GM18868 (cell line): ENCODE results near the gene CCDC158.
"Not testable (repeated sequence)": the region's sequence is repeated elsewhere in the genome, so short reads cannot be mapped to it uniquely, and the experiment has no call there.

ENCODE experiments used
- ATAC-seq: cut with Tn5 transposase; IDR thresholded peaks from one replicate; pipeline ENCODE4 v1.9.1; 2021; ENCODE audit warnings: mild to moderate bottlenecking, moderate library complexity; ENCODE audit not compliant: unreplicated experiment

CCDC158 gene

GRCh38 chr4:76313547-76313946 is 107.4 kb downstream of the CCDC158 start:
- no peak for ATAC-seq

GRCh38 chr4:76312457-76312856 is 108.5 kb downstream of the CCDC158 start:
- ATAC-seq = no peak

- ATAC-seq = no peak
Observed at GRCh38 chr4:76311896-76312331, 109.0 kb downstream of the CCDC158 start.

- ATAC-seq = no peak
Observed at GRCh38 chr4:76310683-76311082, 110.3 kb downstream of the CCDC158 start.

GRCh38 chr4:76309939-76310550 is 110.9 kb downstream of the CCDC158 start:
- ATAC-seq = no peak

GRCh38 chr4:76308548-76308947 is 112.4 kb downstream of the CCDC158 start:
- ATAC-seq = no peak

GRCh38 chr4:76307660-76308014 is 113.3 kb downstream of the CCDC158 start:
- ATAC-seq = no peak

- no peak for ATAC-seq
Observed at GRCh38 chr4:76306882-76307659, 113.9 kb downstream of the CCDC158 start.

- ATAC-seq = no peak
Observed at GRCh38 chr4:76305971-76306881, 114.7 kb downstream of the CCDC158 start, which contains the start of gene STBD1. STBD1 (plus strand) TSS chr4:76306733; CDS start chr4:76306770, 37 bp downstream.

- no peak for ATAC-seq
Observed at GRCh38 chr4:76305033-76305687, 115.8 kb downstream of the CCDC158 start.

- no peak for ATAC-seq
Observed at GRCh38 chr4:76302826-76303438, 118.0 kb downstream of the CCDC158 start.

GRCh38 chr4:76301775-76302162 is 119.2 kb downstream of the CCDC158 start:
- no peak for ATAC-seq

GRCh38 chr4:76301068-76301774 is 119.7 kb downstream of the CCDC158 start:
- peak; percentile 97 for ATAC-seq

- no peak for ATAC-seq
Observed at GRCh38 chr4:76300012-76300411, 120.9 kb downstream of the CCDC158 start.

GRCh38 chr4:76298227-76298626 is 122.7 kb downstream of the CCDC158 start:
- ATAC-seq = no peak

- ATAC-seq = no peak
Observed at GRCh38 chr4:76296286-76296820, 124.6 kb downstream of the CCDC158 start.

GRCh38 chr4:76293772-76294171 is 127.2 kb downstream of the CCDC158 start:
- ATAC-seq = no peak

GRCh38 chr4:76292730-76293129 is 128.2 kb downstream of the CCDC158 start:
- no peak for ATAC-seq

GRCh38 chr4:76287811-76288210 is 133.1 kb downstream of the CCDC158 start:
- ATAC-seq = not testable (repeated sequence)

GRCh38 chr4:76283900-76284299 is 137.0 kb downstream of the CCDC158 start:
- ATAC-seq = no peak
